Esophagus squamous epithelium (tissue), 5 donors: ENCODE measurements around the gene DNAH1. TPM values are rescaled to one million over a fixed set of nuclear protein-coding genes. Genes with fewer than 3 reads are reported as not detected.

Experiments used
- DNase-seq: peaks from one replicate; lab custom pipeline; 2025; lab: John Stamatoyannopoulos, UW
- H3K27ac ChIP-seq, 4 donors: fragments of 200-600 bp; sonication (generic); one replicate each; pipeline ENCODE4 v1.5.1; 2016 to 2019; ENCODE audit warnings: mild to moderate bottlenecking in 1 of 4
- H3K27me3 ChIP-seq, 4 donors: fragments of 200-600 bp; sonication (generic); 1 replicate in 3 of 4; 2 replicates in 1 of 4; pipeline versions ENCODE4 v1.5.1 to v1.6.0; 2017 to 2021; ENCODE audit warnings: antibody characterized with exemption in 1 of 4
- H3K36me3 ChIP-seq, 3 donors: fragments of 200-600 bp; sonication (generic); one replicate each; pipeline ENCODE4 v1.5.1; 2016 to 2019
- H3K4me1 ChIP-seq, 3 donors: fragments of 200-600 bp; sonication (generic); one replicate each; pipeline ENCODE4 v1.5.1; 2017 to 2019
- H3K4me3 ChIP-seq, 4 donors: fragments of 200-600 bp; sonication (generic); 1 replicate in 3 of 4; 2 replicates in 1 of 4; pipeline ENCODE4 v1.5.1; 2016 to 2019; ENCODE audit warnings: mild to moderate bottlenecking in 2 of 4, moderate library complexity in 1 of 4
- H3K9me3 ChIP-seq, 3 donors: fragments of 200-600 bp; sonication (generic); one replicate each; pipeline ENCODE4 v1.5.1; 2016 to 2019
- POLR2A ChIP-seq, 4 donors: fragments of 450-650 bp; IDR thresholded peaks; one replicate each; pipeline ENCODE4 v1.6.1; 2017; ENCODE audit warnings: antibody characterized with exemption in 4 of 4, mild to moderate bottlenecking in 4 of 4, moderate library complexity in 3 of 4
- WGBS, 2 donors: methylation state at CpG; one replicate each; pipeline ENCODE4 v1.1.5; 2018; 5-methylcytosine and 5-hydroxymethylcytosine counted together
- intact Hi-C: fragments of 100-400 bp; cut with DNase I; formaldehyde crosslinking; loops from one replicate; pipeline ENCODE4 v1.15.0; 2022
- total RNA-seq, 4 donors: library from RNA; depleted of rRNA; stranded (reverse); fragments of >200 nt; gene quantifications; one replicate each; pipeline ENCODE4 v1.1.0, GENCODE V29; 2016
- TF ChIP-seq, protein P1 (sequence below), 6 experiments: fragments of 450-650 bp in 4 of 6; fragments of 200-600 bp in 2 of 6; sonication (generic) in 2 of 6; IDR thresholded peaks; one replicate each; pipeline ENCODE4 v1.5.1; 2016 to 2019; ENCODE audit warnings: antibody characterized with exemption in 6 of 6, mild to moderate bottlenecking in 4 of 6, moderate library complexity in 4 of 6
- donor health status: DM: yes; HTN: yes; CAD: no.

DNAH1 gene
- total RNA-seq, 4 donors from 2014 or later = 1.3 to 5.9 (median 1.9) TPM

DNA sequence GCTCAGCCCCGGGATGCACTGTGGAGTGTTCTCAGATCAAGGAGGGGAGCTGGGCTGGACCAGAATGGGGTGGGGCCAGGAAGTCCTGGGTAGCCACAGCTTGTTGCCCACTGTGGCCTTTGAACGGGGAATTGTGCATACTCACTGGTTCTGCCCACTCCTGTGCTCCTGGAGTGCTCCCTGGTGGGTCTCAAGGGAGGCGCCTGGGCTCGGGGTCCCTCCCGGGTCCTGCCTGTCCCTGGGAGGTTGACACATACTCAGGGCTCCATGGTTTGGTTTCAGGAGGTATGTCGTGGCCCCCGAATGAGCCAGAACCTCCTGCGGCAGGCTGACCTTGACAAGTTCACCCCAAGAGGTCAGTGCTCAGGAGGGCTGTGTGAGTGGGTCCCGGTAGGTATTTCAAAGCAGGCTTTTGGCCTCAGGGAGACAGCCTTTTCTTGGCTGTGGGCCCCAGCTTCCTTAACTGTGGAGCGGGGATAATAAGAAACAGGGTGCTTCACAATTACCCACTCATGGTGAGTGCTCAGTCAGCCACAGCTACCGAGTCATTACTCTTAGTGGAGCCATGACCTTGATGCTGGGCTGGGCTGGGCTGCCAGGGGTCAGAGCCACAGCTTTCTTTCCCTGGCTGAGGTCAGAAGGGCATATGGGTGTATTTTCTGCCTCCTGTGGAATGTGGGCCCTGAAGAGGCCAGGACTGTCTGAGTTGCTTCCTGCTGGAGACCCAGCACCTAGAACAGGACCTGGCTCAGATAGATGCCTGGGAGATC is 7.6 kb downstream of the DNAH1 start:
- no peak overlapping the region for H3K4me3 ChIP-seq
- 77 to 89% methylated on average over 3 to 4 of the region's 11 CpGs for WGBS, 2 donors
- H3K9me3 ChIP-seq = no peaks in the 10 kb centered on the region
- H3K27ac ChIP-seq = no peak overlapping the region
- peaks cover 0 to under 1% (median 0%) of the 10 kb centered on the region in 3 donors for H3K4me1 ChIP-seq
- intact Hi-C loops = no loop called here
- DNase-seq = no peak
- peaks cover 0 to 8% (median 0%) of the 10 kb centered on the region in 3 donors for H3K36me3 ChIP-seq
- TF ChIP-seq, protein P1, sequence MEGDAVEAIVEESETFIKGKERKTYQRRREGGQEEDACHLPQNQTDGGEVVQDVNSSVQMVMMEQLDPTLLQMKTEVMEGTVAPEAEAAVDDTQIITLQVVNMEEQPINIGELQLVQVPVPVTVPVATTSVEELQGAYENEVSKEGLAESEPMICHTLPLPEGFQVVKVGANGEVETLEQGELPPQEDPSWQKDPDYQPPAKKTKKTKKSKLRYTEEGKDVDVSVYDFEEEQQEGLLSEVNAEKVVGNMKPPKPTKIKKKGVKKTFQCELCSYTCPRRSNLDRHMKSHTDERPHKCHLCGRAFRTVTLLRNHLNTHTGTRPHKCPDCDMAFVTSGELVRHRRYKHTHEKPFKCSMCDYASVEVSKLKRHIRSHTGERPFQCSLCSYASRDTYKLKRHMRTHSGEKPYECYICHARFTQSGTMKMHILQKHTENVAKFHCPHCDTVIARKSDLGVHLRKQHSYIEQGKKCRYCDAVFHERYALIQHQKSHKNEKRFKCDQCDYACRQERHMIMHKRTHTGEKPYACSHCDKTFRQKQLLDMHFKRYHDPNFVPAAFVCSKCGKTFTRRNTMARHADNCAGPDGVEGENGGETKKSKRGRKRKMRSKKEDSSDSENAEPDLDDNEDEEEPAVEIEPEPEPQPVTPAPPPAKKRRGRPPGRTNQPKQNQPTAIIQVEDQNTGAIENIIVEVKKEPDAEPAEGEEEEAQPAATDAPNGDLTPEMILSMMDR (IDR thresholded peaks at IDR 0.05) = no peak
- no peak for TF ChIP-seq POLR2A (IDR thresholded peaks at IDR 0.05)
- no peaks in the 10 kb centered on the region for H3K27me3 ChIP-seq

DNA sequence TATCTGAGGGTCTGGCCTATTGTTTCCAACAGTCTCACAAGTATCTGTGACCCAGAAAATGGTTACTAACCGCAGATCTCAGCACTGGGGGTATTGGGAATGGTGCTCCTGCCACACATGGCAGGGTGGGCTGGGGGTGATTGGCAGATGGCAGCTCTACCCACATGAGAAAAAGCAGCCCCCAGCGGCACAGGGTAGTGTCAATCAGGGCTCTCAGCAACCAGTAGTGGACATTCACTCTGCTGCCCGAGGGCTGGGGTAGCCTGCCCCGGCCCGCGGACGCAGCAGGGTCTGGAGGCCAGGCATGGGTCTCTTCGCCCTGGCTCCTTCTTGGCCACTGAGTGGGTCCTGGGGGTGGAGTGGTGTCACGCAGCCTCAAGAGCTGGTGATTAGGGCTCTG is 8.6 kb downstream of the DNAH1 start:
- 97% methylated on average over 4 of the region's 9 CpGs; no CpG with 5 or more reads in 1 of the 2 donors for WGBS, 2 donors
- peaks cover 0 to 8% (median 0%) of the 10 kb centered on the region in 3 donors for H3K36me3 ChIP-seq

DNA sequence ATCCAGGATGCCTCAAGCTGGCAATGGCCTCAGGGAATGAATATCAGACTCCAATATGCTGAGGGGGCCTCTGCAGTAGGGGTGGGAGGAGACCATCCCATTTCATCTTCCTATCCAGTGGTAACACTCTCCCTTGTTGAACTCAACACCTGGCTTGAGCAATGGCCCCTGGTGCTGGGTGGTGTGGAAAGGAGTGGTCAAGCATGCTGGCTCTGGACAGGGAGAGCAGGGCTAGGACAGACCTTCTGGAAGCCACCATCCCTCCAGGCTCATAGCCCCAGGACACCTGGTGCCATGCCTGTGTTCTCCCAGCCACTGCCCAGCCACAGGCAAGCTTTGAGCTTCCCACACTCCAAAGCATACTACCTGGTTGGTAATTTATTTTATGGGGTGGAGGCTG is 9.6 kb downstream of the DNAH1 start:
- DNase-seq = no peak
- Histone ChIP-seq H3K27me3 (no peaks in the 10 kb centered on the region), H3K27ac (no peak overlapping the region), H3K4me3 (no peak overlapping the region), H3K4me1 (no peaks in the 10 kb centered on the region), H3K9me3 (no peaks in the 10 kb centered on the region), H3K36me3 (peaks cover 0 to 8% (median 0%) of the 10 kb centered on the region in 3 donors)
- no peak for TF ChIP-seq POLR2A (IDR thresholded peaks at IDR 0.05)
- TF ChIP-seq, protein P1 (IDR thresholded peaks at IDR 0.05) = no peak
- intact Hi-C loops = no loop called here

More for the DNA sequence above, 8.6 kb downstream of the DNAH1 start:
- no peaks in the 10 kb centered on the region for H3K4me1 ChIP-seq
- DNase-seq = no peak
- no peak overlapping the region for H3K4me3 ChIP-seq
- no peak for TF ChIP-seq POLR2A (IDR thresholded peaks at IDR 0.05)
- TF ChIP-seq, protein P1 (IDR thresholded peaks at IDR 0.05) = no peak
- no peaks in the 10 kb centered on the region for H3K9me3 ChIP-seq
- intact Hi-C loops = no loop called here
- no peaks in the 10 kb centered on the region for H3K27me3 ChIP-seq
- no peak overlapping the region for H3K27ac ChIP-seq

DNA sequence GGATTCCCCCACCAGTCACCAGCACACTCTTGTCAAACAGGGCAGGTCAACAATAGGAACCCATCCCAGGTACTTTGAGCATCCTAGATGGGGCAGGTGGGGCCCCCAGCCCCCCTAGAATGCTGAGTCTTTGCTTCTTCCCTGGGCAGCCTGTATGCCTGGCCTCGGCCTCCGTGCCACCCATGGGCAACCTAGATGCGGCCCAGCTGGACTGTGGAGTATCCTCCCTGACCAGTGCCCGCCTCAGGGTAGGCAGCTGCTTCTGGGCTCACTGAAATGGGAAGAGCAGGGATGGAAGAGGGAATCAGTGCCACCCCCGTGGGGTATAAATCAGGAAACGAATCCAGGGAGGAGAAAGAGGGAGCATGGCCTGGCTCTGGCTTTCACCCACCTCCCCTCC is 10.9 kb downstream of the DNAH1 start:
- TF ChIP-seq, protein P1 (IDR thresholded peaks at IDR 0.05) = no peak
- TF ChIP-seq POLR2A (IDR thresholded peaks at IDR 0.05) = no peak
- Histone ChIP-seq H3K27ac (no peak overlapping the region), H3K4me1 (no peaks in the 10 kb centered on the region), H3K36me3 (peaks cover 0 to 19% (median 0%) of the 10 kb centered on the region in 3 donors), H3K4me3 (no peak overlapping the region), H3K9me3 (no peaks in the 10 kb centered on the region), H3K27me3 (no peaks in the 10 kb centered on the region)
- no peak for DNase-seq
- 100% methylated on average over 4 of the region's 6 CpGs; no CpG with 5 or more reads in 1 of the 2 donors for WGBS, 2 donors
- intact Hi-C loops = no loop called here

DNA sequence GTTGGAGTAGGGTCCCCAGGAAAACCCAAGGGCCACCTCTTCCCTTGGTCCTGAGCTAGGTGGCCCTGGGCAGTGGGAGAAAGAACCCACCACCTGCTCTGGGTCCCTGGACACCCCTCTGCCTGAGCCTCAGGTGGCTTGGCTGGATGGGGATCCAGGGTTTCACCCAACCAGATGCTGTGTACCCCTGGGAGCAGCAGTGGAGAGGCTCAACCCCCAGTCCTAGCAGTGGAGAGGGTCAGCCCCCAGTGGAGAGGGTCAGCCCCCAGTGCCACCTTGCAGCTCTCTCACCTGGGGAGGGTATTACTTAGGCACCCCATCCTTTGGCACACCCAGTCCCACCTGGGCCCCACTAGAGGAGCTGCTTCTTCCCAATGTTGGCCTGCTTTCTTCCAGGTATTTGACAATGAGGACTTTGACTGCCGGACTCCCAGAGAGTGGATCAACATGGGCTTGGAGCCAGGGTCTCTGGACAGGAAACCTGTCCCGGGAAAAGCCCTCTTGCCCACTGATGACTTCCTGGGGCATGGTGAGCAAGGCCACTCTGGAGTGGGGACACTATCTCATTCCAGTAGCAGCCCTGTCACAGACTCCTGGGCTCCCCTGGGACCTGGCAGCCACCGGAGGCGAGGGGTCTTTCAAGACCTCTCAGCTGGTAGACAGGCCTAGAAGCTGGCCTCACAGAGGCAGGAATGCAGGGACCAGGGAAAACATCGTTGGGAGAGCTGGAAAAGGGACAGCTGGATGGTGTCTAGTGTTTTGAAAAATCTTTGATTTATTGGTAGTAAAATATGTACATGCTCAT is 11.6 kb downstream of the DNAH1 start:
- H3K4me3 ChIP-seq = no peak overlapping the region
- no peaks in the 10 kb centered on the region for H3K27me3 ChIP-seq
- no peak for DNase-seq
- TF ChIP-seq, protein P1 (IDR thresholded peaks at IDR 0.05) = no peak
- TF ChIP-seq POLR2A (IDR thresholded peaks at IDR 0.05) = no peak
- no peak overlapping the region for H3K27ac ChIP-seq
- H3K9me3 ChIP-seq = no peaks in the 10 kb centered on the region
- no peaks in the 10 kb centered on the region for H3K4me1 ChIP-seq
- intact Hi-C loops = no loop called here
- H3K36me3 ChIP-seq = peaks cover 0 to 26% (median 0%) of the 10 kb centered on the region in 3 donors
- 50 to 73% methylated on average over 1 to 3 of the region's 5 CpGs for WGBS, 2 donors
